Measurements from ENCODE around the gene DLG2. TPM values are rescaled to one million over a fixed set of nuclear protein-coding genes. Genes with fewer than 3 reads are reported as not detected.

DLG2 gene
- total and polyA plus RNA-seq, 2 of the 8 experiments (the other 6 are each of a cell fraction or from before 2014, with no cell fraction given): 1.7 to 14.3 TPM

- Histone ChIP-seq H3K23me2 (ENCODE audit: low read depth, low read length) (no peaks in the 10 kb centered on the region), H3K4me2 (ENCODE audit: insufficient read depth in 1 of 2, low read depth in 2 of 2, low read length in 2 of 2) (no peak overlapping the region), H3K4me3 (ENCODE audit: extremely low read depth in 1 of 4, insufficient read depth in 2 of 4, low read depth in 3 of 4, low read length in 4 of 4) (no peak overlapping the region), H2BK12ac (ENCODE audit: low read depth, low read length) (no peak overlapping the region), H3K14ac (ENCODE audit: insufficient read length) (no peak overlapping the region), H3K4ac (replicated peaks; ENCODE audit: insufficient read length, low read depth, low read length) (no peak overlapping the region), H3K9me3 (ENCODE audit: insufficient read depth in 2 of 2, low read depth in 1 of 2, low read length in 1 of 2) (no peaks in the 10 kb centered on the region), H3K23ac (ENCODE audit: insufficient read length) (no peak overlapping the region), H2BK5ac (ENCODE audit: low read depth, low read length) (no peak overlapping the region), H2AFZ (ENCODE audit: low read length) (no peak overlapping the region), H3K27me3 (replicated peaks in 1 of 4; ENCODE audit: control insufficient read depth in 3 of 4, extremely low read depth in 1 of 4, insufficient read depth in 3 of 4, low read length in 3 of 4) (no peaks in the 10 kb centered on the region), H3K36me3 (ENCODE audit: control insufficient read depth in 2 of 4, insufficient read depth in 4 of 4, low read length in 3 of 4) (no peaks in the 10 kb centered on the region), H2BK15ac (ENCODE audit: low read length) (no peak overlapping the region), H2AK5ac (ENCODE audit: low read depth, low read length) (no peak overlapping the region), H4K91ac (replicated peaks; ENCODE audit: insufficient read length, low read length) (no peak overlapping the region), H4K20me1 (replicated peaks in 1 of 2; ENCODE audit: control insufficient read depth in 1 of 2, insufficient read depth in 2 of 2, low read length in 2 of 2) (no peaks in the 10 kb centered on the region), H3K4me1 (replicated peaks in 1 of 4; ENCODE audit: control insufficient read depth in 3 of 4, insufficient read depth in 4 of 4, low read length in 3 of 4) (no peaks in the 10 kb centered on the region), H3K18ac (ENCODE audit: extremely low read depth, low read length) (no peak overlapping the region), H4K8ac (ENCODE audit: extremely low read depth, insufficient read depth, low read length) (no peak overlapping the region), H3K9ac (replicated peaks in 1 of 4; ENCODE audit: extremely low read depth in 1 of 4, low read depth in 3 of 4, low read length in 3 of 4) (no peak overlapping the region), H2BK20ac (ENCODE audit: low read length) (no peak overlapping the region), H2BK120ac (replicated peaks; ENCODE audit: low read depth, low read length) (no peak overlapping the region), H4K5ac (ENCODE audit: insufficient read length, low read depth, low read length) (no peak overlapping the region), H3K27ac (ENCODE audit: low read depth, low read length) (no peak overlapping the region), H3K56ac (replicated peaks; ENCODE audit: insufficient read length, low read depth, low read length) (no peak overlapping the region), H3K79me2 (ENCODE audit: control insufficient read depth in 1 of 2, insufficient read depth in 2 of 2, low read length in 2 of 2) (no peaks in the 10 kb centered on the region), H3K79me1 (ENCODE audit: low read depth, low read length) (no peaks in the 10 kb centered on the region)
- DNase-seq (ENCODE audit: low read depth in 1 of 2, low spot score in 2 of 2) (no peak), FAIRE-seq (no peak)
- WGBS, 2 experiments (ENCODE audit: extremely low coverage in 1 of 2, insufficient coverage in 1 of 2, insufficient read length in 1 of 2, insufficient replicate concordance in 2 of 2, low coverage in 1 of 2, low lambda C conversion rate in 2 of 2, missing lambda C conversion rate in 1 of 2): 71% methylated on average over 2 of the region's 2 CpGs; no CpG with 5 or more reads in 1 of the 2 experiments
- POLR2A ChIA-PET (ENCODE audit: partially characterized antibody): interaction anchor here (1.2 kb wide), 1 partner anchor 16 kb away, joined by 3 read pairs; no protein-coding TSS in a partner anchor
- CTCF ChIA-PET (ENCODE audit: partially characterized antibody): no interaction called here
- TF ChIP-seq RNF2 (IDR thresholded peaks at IDR 0.05; ENCODE audit: borderline replicate concordance, low read depth, low read length, missing control alignments, poor library complexity, severe bottlenecking) (no peak), CEBPB (IDR thresholded peaks at IDR 0.05; ENCODE audit: low read depth, low read length) (no peak), TAF1 (IDR thresholded peaks at IDR 0.05; ENCODE audit: low read depth, low read length) (no peak)
Measured at GRCh38 chr11:85379066-85379465, 248.1 kb downstream of the DLG2 start.
